NCI-H345 treated with DMSO at 0.1 percent for 48 hours (cell line): ENCODE data around the gene MED9.

Experiments used
- DNase-seq: peaks from one replicate; lab custom pipeline; 2025; ENCODE audit not compliant: unreplicated experiment; lab: John Stamatoyannopoulos, UW

Gene MED9

GRCh38 chr17:17514993-17515933 lies 38.5 kb downstream of the MED9 start:
- DNase-seq = no peak

DNA sequence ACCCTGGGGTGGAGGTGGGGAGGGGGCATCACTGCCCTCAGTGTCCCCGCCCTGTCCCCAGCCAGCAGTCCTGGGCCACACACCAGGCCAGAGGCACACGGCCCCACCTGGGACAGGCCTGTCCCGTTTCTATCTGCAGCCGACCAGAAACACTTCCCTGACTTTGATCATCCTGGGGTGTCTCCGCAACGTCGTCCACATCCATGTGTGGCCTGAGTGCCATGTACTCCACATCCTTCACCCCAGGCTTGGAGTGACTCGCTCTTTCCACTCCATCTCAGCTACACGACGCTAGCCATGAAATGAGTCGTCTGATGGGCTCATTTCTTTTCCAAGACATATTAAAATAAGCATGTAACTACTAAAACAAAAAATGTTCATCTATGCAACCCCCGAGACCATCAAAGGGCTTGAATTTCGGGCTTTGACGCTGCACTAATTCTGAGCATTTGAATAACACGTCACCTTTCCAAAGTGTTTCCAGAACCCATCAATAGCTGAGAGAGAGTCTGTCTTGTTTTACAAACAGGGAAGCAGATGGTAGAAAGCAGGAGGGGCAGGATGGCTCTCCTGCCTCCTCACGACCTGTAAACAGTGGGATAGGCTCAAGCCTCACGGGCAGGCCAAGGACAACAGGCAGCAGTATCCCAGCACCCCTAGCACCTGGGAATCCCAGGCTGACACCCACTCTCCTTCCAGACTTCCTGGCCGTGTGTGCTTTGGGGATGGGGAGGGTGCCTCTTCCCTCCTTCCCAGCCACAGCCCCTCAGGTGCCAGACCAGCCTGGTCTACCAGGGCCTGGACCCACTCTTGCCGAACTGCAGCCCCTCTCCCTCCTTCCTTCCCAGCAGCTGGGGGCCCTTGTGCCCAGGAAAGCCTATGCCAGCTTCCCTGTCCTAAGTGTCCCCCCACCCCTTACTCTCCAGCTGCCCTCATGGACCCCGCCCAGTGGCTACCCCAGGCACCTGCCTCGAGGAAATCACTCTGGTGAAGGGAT lies 39.4 kb downstream of the MED9 start:
- no peak for DNase-seq

DNA sequence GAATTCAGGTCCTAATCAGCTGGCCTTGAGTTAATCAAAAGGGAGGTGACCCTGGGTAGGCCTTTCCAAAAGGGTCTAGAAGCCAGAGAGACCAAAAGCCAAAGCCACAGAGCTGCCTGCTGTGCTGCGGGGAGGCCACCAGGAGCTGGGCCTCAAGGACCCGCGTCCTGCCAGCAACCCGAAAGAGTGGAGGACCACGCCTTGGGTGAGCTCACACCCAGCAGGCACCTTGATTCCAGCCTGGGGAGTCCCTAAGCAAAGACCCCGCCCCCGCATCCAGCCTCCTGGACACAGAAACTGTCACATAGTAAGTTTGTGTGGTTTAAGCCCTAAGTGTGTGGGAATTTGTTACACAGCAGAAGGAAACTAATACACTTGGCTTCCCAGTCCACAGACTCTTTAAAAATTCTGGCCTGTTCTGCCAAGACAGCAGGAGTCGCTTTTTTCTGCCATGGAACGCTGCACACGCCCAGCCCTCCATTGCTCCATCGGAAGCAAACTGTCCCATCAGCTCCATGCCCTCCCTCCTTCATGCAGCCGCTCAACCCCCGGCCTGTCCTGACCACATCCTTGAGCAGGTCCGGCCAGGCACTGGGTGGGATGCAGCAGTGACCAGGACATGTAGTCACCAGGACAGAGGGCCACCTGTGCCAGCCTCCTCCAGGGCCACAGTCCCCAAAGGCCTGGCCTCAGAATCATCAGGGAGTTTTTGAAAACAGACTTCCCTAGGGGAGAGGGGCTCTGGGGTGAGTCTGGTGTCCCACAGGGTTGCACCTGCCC lies 40.3 kb downstream of the MED9 start:
- no peak for DNase-seq

GRCh38 chr17:17518014-17518413 lies 41.2 kb downstream of the MED9 start:
- DNase-seq = no peak

GRCh38 chr17:17518951-17519350 lies 42.2 kb downstream of the MED9 start:
- no peak for DNase-seq

DNA sequence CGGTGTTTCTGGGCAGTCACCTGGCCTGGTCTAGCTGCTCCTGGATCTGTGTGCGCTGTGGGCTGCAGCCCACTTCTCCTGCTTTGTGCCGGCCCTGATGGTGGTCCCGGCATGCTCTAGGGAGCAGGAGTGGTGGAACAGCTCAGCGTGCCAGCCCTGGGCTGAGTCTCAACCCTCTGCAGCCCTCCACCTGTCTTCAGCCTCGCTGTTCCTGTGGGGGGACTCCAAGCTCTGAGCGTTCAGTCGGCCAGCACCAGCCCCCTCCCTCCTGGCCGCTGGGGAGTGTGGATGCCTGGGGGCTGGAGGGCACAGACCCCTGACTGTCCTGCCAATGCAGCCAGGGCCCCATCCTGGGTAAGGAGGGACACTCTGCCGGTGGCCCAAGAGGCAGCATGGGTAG lies 43.1 kb downstream of the MED9 start:
- DNase-seq = no peak

GRCh38 chr17:17520599-17521232 lies 43.9 kb downstream of the MED9 start:
- no peak for DNase-seq

- peak; percentile 64 for DNase-seq
These were observed 46.4 kb downstream of the MED9 start for GRCh38 chr17:17523001-17523730.

- DNase-seq = peak; percentile 29
These were observed 47.1 kb downstream of the MED9 start for GRCh38 chr17:17523731-17524490.

DNA sequence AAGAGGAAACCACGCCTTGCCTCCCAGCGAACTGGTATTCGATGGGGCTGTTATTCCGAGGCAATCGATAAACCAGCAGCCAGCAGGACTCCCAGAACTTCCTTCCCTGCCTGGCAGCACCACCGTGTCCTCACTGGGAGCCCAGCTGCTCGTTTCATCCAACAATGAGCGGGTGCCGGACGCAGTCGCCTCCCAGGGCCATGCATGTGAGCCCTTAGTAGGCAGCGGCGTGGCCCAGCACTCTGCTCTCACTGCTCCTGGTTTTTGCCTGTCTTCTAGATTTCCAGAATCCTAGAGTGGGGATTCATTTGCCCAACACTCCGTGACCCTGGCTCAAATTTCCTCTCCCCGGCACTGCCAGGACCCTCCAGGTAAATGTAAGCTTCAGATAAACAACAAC lies 48.5 kb downstream of the MED9 start:
- DNase-seq = peak; percentile 27

DNA sequence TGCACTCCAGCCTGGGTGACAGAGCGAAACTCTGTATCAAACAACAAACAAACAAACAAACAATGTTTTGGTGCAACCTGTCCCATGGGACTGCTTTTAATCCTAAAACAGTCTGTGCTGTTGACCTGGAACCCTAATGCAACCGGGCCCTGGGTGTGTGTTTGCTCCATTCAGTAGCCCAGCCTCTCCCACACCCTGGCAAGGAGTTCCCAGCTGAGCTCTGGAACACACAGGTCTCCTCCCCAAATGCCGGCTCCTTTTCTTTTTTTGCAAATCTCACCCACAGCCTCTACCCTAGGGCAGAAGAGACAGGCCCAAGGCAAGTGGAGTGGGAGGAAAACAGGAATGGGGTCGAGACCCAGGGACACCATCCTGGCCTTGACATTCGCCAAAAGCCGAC lies 49.2 kb downstream of the MED9 start:
- no peak for DNase-seq

DNA sequence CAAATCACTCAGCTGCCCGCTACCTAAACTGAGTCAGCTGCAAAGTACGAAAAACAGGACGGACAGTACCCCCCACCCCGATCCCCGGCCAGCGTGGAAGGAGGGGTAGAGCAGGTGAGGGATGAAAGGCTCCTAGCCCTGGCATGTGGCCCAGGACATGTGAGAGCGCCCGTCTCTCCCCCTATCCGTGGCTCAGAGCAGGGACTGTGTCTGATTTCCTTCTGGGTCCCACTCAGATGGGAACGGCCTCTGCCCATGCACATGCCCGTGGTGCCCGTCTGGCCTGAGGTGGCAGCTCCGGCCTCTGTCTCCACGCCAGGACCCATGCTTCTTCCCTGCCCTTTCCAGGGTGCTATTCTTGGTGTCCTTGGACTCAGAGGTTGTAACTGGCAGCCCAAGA lies 49.6 kb downstream of the MED9 start:
- no peak for DNase-seq

- no peak for DNase-seq
These were observed 50.7 kb downstream of the MED9 start for GRCh38 chr17:17527534-17527933.

- no peak for DNase-seq
These were observed 51.2 kb downstream of the MED9 start for GRCh38 chr17:17527956-17528500.

- no peak for DNase-seq
These were observed 52.2 kb downstream of the MED9 start for GRCh38 chr17:17528696-17529652.

DNA sequence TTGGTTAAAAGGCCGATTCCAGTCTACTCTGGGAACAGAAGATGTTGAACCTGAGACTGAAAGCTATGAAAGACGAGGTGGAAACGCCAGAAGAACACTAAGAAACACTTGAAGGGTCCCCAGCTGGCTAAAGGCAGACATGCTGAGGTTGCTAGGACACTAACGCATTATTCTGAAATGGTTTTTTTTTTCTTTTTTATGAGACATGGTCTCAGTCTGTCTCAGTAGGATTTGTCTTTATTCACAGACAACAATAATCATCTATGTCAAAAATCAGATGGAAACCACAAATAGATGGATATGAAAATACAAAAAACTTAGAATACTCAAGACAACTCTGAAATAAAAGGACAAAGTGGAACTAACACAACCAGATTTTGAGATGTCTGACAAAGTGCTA lies 54.4 kb downstream of the MED9 start:
- no peak for DNase-seq

DNA sequence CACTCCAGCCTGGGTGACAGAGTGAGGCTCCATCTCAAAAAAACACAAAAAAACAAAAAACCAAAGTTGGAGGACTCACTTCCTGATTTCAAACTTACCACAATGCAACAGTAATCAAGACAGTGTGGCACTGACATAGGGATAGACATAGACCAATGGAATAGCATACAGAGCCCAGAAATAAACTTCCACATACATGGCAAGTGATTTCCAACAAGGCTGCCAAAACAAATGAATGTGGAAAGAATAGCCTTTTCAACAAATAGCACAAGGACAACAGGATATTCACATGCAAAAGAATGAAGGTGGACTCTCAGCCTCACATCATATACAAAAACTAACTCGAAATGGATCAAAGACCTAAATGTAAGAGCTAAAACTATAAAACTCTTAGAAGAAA lies 56.2 kb downstream of the MED9 start:
- DNase-seq = no peak
